NCI-H774 (cell line): Measurements from ENCODE around the gene CDK10.
"Not testable (repeated sequence)": the region's sequence is repeated elsewhere in the genome, so short reads cannot be mapped to it uniquely, and the experiment has no call there.

ENCODE experiments used
- DNase-seq: peaks from one replicate; lab custom pipeline; 2025; lab: John Stamatoyannopoulos, UW

The CDK10 gene

DNA sequence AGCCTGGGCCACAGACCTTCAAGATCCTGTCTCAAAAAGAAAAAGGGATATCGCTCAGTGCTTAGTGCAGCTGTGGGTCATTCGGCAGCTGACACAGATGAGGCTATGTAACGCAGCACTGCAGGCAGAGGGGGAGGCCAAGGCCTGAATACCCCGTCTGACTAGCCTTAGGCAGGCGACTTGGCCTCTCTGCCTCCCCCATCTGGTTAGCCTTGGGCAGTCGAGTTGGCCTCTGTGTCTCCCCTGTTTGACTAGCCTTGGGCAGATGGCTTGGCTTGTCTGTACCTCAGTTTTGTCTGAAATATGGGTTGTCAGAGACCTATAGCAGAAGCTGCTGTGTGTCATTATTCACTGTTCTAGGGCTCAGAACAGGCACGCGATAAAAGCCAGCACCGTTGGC, 18.9 kb upstream of the CDK10 start:
- DNase-seq, result no peak

DNA sequence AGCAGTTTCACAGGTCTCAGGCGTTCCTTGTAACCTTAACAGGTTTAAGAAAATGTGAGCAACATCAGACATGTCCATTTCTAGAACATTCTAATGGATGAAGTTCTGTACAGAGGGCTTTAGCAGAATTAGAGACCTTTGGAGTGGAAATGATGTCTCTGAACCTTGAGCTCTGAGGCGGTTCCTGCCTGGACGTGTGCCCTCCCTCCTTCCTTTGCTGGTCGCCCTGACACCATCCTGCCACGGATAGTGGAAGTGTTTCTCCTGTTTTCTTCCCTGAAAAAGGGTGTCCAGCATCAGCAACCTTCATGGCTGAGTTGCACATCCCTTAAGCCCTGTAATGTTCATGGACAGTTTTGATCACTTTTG, 17.7 kb upstream of the CDK10 start:
- DNase-seq, result no peak

- no peak for DNase-seq
Observed at GRCh38 chr16:89669755-89670154, 16.7 kb upstream of the CDK10 start.

DNA sequence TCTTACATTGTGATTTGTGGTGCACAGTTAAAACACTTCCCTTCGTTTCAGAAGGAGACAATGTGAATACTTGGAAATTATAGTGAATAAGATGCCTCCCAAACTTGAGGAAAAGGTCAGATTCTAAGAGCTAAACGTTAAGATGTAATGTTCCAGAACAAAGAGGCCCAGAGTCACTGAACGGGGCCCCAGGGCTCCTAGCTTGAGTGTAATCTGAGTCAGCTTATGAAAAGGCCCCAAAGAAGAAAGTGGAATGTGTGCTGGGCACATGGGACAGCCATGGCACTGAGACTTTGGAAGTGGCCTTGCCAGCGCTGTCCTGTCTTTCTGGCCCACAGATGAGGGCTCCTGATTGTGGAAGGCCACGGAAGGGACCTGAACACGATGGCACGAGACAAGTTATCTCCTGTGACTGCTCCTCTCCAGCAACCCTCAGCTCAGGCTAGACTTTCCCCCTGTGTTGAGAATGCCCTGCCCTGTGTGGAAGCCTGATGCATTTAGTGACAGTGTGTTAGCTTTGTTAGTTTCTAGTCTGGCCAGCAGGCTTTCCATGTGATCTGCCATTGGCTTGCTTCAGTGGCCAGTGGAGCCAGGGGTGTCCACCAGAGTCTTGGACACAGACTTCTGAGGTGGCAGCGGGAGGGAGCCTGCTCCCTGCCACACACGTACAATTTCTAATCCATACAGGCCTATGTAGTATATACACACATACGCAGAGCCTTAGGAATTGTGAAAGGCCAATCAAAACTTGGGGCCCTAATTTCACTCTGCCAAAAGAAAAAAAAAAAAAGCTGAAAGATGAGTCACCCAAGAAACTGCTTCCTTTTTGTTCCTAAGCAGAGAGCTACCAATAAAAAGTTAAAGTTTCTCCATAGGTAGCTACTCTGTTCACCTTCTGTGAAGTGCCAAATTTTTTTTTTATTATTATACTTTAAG, 15.7 kb upstream of the CDK10 start:
- DNase-seq, result no peak

DNA sequence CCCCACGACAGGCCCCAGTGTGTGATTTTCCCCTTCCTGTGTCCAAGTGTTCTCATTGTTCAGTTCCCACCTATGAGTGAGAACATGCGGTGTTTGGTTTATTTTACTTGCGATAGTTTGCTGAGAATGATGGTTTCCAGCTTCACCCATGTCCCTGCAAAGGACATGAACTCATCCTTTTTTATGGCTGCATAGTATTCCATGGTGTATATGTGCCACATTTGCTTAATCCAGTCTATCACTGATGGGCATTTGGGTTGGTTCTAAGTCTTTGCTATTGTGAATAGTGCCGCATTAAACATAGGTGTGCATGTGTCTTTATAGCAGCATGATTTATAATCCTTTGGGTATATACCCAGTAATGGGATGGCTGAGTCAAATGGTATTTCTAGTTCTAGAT, 14.9 kb upstream of the CDK10 start:
- not testable (repeated sequence) for DNase-seq

GRCh38 chr16:89672177-89672941, 14.1 kb upstream of the CDK10 start:
- DNase-seq, result no peak

DNA sequence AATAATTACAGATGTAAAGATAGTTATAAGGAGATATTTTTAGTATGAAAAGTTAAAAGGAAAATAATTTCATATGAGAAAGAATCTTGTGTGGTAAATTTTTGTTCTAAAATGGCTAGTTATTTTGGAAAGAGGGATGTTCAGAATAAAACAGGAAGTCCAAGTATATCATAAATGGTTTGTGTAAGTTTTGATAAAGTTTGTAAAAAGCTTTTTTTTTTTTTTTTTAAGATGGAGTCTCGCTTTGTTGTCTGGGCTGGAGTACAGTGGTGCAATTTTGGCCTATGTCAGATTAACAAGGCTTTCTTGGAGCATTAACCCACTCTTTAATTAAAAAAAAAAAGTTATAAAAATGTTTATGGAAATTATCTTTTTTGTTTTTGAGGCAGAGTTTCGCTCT, 8.2 kb upstream of the CDK10 start:
- DNase-seq, result no peak

DNA sequence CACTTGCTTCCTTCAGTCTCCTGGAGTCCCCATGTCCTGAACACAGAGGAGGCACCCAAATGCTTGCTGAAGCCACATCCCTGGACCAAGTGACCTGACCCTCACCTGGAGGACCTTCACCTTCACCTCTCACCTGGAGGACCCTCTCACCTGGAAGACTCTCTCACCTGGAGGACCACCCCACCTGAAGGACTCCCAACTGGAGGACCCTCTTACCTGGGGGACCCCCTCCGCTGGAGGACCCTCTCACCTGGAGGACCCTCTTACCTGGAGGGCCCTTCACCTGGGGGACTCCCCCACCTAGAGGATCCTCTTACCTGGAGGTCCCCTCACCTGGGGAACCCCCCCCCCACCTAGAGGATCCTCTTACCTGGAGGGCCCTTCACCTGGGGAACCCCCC, 573 bp upstream of the CDK10 start:
- DNase-seq, result no peak

DNA sequence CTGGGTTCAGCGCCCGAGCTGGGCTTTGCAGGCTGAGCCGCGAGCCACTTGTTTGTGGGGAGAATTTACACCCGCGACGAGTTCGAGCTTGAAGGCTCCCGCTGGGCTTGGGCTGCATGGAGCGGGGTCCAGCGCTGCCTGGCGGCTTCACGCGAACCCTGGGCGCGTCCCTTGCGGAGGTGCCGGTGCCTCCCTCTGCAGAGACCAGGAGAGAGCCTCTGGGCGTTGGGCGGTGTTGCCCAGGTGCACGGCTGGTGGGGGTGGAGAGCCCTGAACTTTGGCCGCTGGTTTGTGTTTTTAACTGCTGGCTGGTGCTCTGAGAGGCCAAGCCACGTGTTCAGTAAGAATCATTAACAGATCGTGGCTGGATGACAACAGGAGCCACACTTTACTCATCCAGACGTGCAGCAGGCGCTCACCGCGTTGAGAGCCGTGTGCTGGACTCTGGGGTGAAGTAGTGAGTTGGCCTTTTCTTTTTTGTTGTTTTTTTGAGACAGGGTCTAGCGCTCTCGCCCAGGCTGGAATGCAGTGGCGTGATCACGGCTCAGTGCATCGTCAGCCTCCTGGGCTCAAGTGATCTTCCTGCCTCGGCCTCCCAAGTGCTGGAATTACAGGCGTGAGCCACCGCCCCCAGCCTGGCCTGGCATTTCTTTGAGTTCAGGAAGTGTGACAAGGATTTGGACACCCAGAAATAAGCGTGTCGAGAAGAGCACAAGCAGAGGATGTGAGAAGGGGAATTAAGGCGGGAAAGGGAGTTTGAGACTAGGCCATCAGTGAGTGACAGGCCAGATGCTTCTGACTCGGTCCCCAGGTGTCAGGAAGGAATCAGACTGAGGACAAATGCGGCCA, 827 bp downstream of the CDK10 start:
- peak; percentile 0 for DNase-seq

GRCh38 chr16:89688395-89688794, 1.9 kb downstream of the CDK10 start:
- no peak for DNase-seq

GRCh38 chr16:89689142-89689541, 2.7 kb downstream of the CDK10 start:
- DNase-seq, result no peak

DNA sequence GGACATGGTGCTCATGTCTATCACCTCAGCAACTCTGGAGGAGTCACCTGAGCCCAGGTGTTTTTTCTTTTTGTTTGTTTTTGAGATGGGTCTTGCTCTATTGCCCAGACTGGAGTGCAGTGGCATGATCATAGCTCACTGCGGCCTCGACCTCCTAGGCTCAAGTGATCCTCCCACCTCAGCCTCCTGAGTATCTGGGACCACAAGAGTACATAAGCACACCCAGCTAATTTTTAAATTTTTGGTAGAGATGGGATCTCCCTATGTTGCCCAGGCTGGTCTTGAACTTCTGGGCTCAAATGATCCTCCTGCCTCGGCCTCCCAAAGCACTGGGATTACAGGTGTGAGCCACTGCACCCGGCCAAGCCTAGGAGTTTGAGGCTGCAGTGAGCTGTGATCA, 3.1 kb downstream of the CDK10 start:
- not testable (repeated sequence) for DNase-seq

DNA sequence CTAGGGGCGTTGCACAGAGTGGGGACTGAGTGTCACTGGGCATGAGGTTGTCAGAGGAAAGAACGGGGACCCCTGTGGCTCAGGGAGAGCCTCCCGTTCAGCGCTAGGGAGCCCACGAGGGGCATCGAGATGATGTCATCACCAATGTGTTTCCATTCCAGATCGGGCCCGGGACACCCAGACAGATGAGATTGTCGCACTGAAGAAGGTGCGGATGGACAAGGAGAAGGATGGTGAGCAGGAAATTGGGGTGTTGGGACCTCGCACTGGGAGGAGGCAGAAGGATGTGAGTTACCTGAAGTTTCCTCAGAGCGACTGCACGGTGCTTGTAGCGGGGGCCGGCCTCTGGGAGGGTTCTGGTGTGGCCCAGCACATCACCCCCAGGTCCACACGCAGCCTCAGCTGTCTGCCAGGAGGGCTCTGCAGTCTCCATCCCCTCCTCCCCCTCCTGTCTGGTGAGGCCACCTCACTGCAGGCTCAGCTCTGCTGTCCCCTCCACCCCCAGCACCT, 4.0 kb downstream of the CDK10 start:
- no peak for DNase-seq

DNA sequence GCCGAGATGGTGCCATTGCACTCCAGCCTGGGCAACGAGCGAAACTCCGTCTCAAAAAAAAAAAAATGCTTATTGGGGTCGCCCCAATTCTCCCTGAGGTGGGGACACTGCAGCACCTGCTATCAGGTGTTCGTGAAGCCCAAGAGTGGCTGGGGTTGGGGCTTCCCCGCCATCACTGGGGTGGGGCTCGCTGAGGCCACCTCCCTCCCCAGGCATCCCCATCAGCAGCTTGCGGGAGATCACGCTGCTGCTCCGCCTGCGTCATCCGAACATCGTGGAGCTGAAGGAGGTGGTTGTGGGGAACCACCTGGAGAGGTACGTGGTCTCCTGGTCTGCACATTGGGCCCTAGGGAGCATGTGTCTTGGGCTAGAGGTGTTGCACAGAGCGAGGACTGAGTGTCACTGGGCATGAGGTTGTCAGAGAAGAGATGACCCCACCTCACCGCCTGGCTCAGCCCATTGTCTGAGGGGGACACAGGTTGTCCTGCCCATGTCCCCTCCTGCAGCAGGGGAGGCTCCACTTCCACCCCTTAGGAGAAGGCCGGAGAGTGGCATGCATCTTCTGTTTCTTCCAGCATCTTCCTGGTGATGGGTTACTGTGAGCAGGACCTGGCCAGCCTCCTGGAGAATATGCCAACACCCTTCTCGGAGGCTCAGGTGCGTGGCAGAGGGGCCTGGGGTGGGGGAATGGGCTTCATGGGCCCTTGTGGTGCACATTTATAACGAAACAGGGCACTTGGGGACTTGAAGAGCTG, 4.9 kb downstream of the CDK10 start:
- no peak for DNase-seq

- DNase-seq, result no peak
Observed at GRCh38 chr16:89691986-89692569, 5.6 kb downstream of the CDK10 start.

- DNase-seq, result no peak
Observed at GRCh38 chr16:89693289-89693731, 6.8 kb downstream of the CDK10 start.

GRCh38 chr16:89693931-89694783, 7.7 kb downstream of the CDK10 start:
- DNase-seq, result no peak

- not testable (repeated sequence) for DNase-seq
Observed at GRCh38 chr16:89694784-89695085, 8.2 kb downstream of the CDK10 start.

- no peak for DNase-seq
Observed at GRCh38 chr16:89695086-89695874, 8.8 kb downstream of the CDK10 start.
